ENCODE data around the gene PTPN20.
"Not testable (repeated sequence)": the region's sequence is repeated elsewhere in the genome, so short reads cannot be mapped to it uniquely, and the experiment has no call there.

Gene PTPN20

GRCh38 chr10:46960742-46961141 is 49.5 kb downstream of the PTPN20 start:
- H3K9ac ChIP-seq (ENCODE audit: low read length); H3K9me3 ChIP-seq (ENCODE audit: low read length); H3K9me2 ChIP-seq (ENCODE audit: low read depth, low read length); H3K36me3 ChIP-seq (ENCODE audit: insufficient read depth, low read length); H3K27ac ChIP-seq (ENCODE audit: low read depth, low read length, poor library complexity, severe bottlenecking); H3F3A ChIP-seq (ENCODE audit: insufficient read depth, low read length); H3K4me1 ChIP-seq (ENCODE audit: insufficient read depth, low read length, severe bottlenecking); H3K4me3 ChIP-seq (ENCODE audit: low read depth, low read length, poor library complexity, severe bottlenecking); H2AFZ ChIP-seq (ENCODE audit: low read length); H3K27me3 ChIP-seq (ENCODE audit: insufficient read depth, low read length); H3K79me2 ChIP-seq (ENCODE audit: insufficient read depth, low read length); H4K20me1 ChIP-seq (ENCODE audit: insufficient read depth, low read length); H3K4me2 ChIP-seq (ENCODE audit: low read length): not testable (repeated sequence)

GRCh38 chr10:46963356-46963755 is 52.1 kb downstream of the PTPN20 start:
- H3F3A ChIP-seq (ENCODE audit: insufficient read depth, low read length); H3K4me1 ChIP-seq (ENCODE audit: insufficient read depth, low read length, severe bottlenecking); H3K4me2 ChIP-seq (ENCODE audit: low read length); H3K9me2 ChIP-seq (ENCODE audit: low read depth, low read length); H2AFZ ChIP-seq (ENCODE audit: low read length); H3K36me3 ChIP-seq (ENCODE audit: insufficient read depth, low read length); H3K9me3 ChIP-seq (ENCODE audit: low read length); H4K20me1 ChIP-seq (ENCODE audit: insufficient read depth, low read length); H3K27me3 ChIP-seq (ENCODE audit: insufficient read depth, low read length); H3K27ac ChIP-seq (ENCODE audit: low read depth, low read length, poor library complexity, severe bottlenecking); H3K9ac ChIP-seq (ENCODE audit: low read length); H3K79me2 ChIP-seq (ENCODE audit: insufficient read depth, low read length); H3K4me3 ChIP-seq (ENCODE audit: low read depth, low read length, poor library complexity, severe bottlenecking): not testable (repeated sequence)

- H3K9me3 ChIP-seq (ENCODE audit: low read length); H4K20me1 ChIP-seq (ENCODE audit: insufficient read depth, low read length); H3K27me3 ChIP-seq (ENCODE audit: insufficient read depth, low read length); H3K4me3 ChIP-seq (ENCODE audit: low read depth, low read length, poor library complexity, severe bottlenecking); H3F3A ChIP-seq (ENCODE audit: insufficient read depth, low read length); H3K4me2 ChIP-seq (ENCODE audit: low read length); H3K79me2 ChIP-seq (ENCODE audit: insufficient read depth, low read length); H3K9ac ChIP-seq (ENCODE audit: low read length); H2AFZ ChIP-seq (ENCODE audit: low read length); H3K27ac ChIP-seq (ENCODE audit: low read depth, low read length, poor library complexity, severe bottlenecking); H3K9me2 ChIP-seq (ENCODE audit: low read depth, low read length); H3K4me1 ChIP-seq (ENCODE audit: insufficient read depth, low read length, severe bottlenecking); H3K36me3 ChIP-seq (ENCODE audit: insufficient read depth, low read length): not testable (repeated sequence)
Observed at GRCh38 chr10:46967013-46967412, 55.8 kb downstream of the PTPN20 start.

DNA sequence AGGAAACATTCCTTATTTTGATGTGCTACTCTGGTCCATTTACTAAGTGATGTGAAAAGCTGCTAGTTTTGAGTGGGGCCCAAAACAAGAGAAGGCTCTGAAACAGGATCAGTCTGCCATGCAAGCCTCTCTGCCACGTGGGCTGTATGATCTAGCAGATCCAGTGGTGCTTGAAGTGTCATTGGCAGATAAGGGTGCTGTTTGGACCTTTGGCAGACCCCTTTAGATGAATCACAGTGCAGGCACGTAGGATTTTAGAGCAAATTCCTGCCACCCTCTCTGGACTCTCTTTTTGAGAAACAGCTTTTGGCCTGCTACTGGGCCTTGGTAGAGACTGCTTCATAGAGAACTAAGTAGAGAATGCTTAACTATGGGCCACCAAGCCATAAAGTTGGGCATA is 69.0 kb downstream of the PTPN20 start:
- H3K9ac ChIP-seq (ENCODE audit: low read length); H3K79me2 ChIP-seq (ENCODE audit: insufficient read depth, low read length); H3K4me1 ChIP-seq (ENCODE audit: insufficient read depth, low read length, severe bottlenecking); H3K27ac ChIP-seq (ENCODE audit: low read depth, low read length, poor library complexity, severe bottlenecking); H3K36me3 ChIP-seq (ENCODE audit: insufficient read depth, low read length); H4K20me1 ChIP-seq (ENCODE audit: insufficient read depth, low read length); H3K9me2 ChIP-seq (ENCODE audit: low read depth, low read length); H3K4me2 ChIP-seq (ENCODE audit: low read length); H3K4me3 ChIP-seq (ENCODE audit: low read depth, low read length, poor library complexity, severe bottlenecking); H3F3A ChIP-seq (ENCODE audit: insufficient read depth, low read length); H3K9me3 ChIP-seq (ENCODE audit: low read length); H3K27me3 ChIP-seq (ENCODE audit: insufficient read depth, low read length); H2AFZ ChIP-seq (ENCODE audit: low read length): not testable (repeated sequence)

- H3K9me2 ChIP-seq (ENCODE audit: low read depth, low read length); H3K27ac ChIP-seq (ENCODE audit: low read depth, low read length, poor library complexity, severe bottlenecking); H3K4me3 ChIP-seq (ENCODE audit: low read depth, low read length, poor library complexity, severe bottlenecking); H3K27me3 ChIP-seq (ENCODE audit: insufficient read depth, low read length); H4K20me1 ChIP-seq (ENCODE audit: insufficient read depth, low read length); H3K9me3 ChIP-seq (ENCODE audit: low read length); H3K9ac ChIP-seq (ENCODE audit: low read length); H2AFZ ChIP-seq (ENCODE audit: low read length); H3F3A ChIP-seq (ENCODE audit: insufficient read depth, low read length); H3K4me1 ChIP-seq (ENCODE audit: insufficient read depth, low read length, severe bottlenecking); H3K36me3 ChIP-seq (ENCODE audit: insufficient read depth, low read length); H3K4me2 ChIP-seq (ENCODE audit: low read length); H3K79me2 ChIP-seq (ENCODE audit: insufficient read depth, low read length): not testable (repeated sequence)
Observed at GRCh38 chr10:46987233-46987924, 76.2 kb downstream of the PTPN20 start.
